Measurements from ENCODE around the gene FLVCR2. TPM values are rescaled to one million over a fixed set of nuclear protein-coding genes. Genes with fewer than 3 reads are reported as not detected.
A peak's percentile ranks its signal among the peaks of the same experiment; 100 is the strongest.

FLVCR2 gene
- total RNA-seq, 1 experiment from 2014 or later: 3.2 TPM

- no peak for TF ChIP-seq CTCF (IDR thresholded peaks at IDR 0.05; ENCODE audit: unreplicated experiment)
- H3K36me3 Mint-ChIP-seq (ENCODE audit: insufficient read depth, unreplicated experiment): peaks cover 24% of the 10 kb centered on the region
- CTCF ChIA-PET: interaction anchor here (0.6 to 2.2 kb wide), 2 partner anchors 12 to 307 kb away, joined by 3 to 9 read pairs; no protein-coding TSS in a partner anchor
- no TSS peak for BruUV-seq (replicated peaks)
- no peak for DNase-seq (ENCODE audit: unreplicated experiment)
- POLR2A ChIA-PET: no interaction called here
- H3K9me3 Mint-ChIP-seq (ENCODE audit: unreplicated experiment): no peaks in the 10 kb centered on the region
- H3K4me1 Mint-ChIP-seq (ENCODE audit: insufficient read depth, unreplicated experiment): no peaks in the 10 kb centered on the region
- intact Hi-C loops (cut with micrococcal nuclease): no loop called here
- no peaks in the 10 kb centered on the region for H3K27me3 Mint-ChIP-seq (ENCODE audit: insufficient read depth, unreplicated experiment)
- H3K4me3 Mint-ChIP-seq (ENCODE audit: unreplicated experiment): no peak overlapping the region
- no peak overlapping the region for H3K27ac Mint-ChIP-seq (ENCODE audit: low read depth, unreplicated experiment)
Measured at GRCh38 chr14:75667099-75667765, 88.8 kb downstream of the FLVCR2 start.

- H3K27me3 Mint-ChIP-seq (ENCODE audit: insufficient read depth, unreplicated experiment): no peaks in the 10 kb centered on the region
- peaks cover 30% of the 10 kb centered on the region for H3K36me3 Mint-ChIP-seq (ENCODE audit: insufficient read depth, unreplicated experiment)
- no peak for TF ChIP-seq CTCF (IDR thresholded peaks at IDR 0.05; ENCODE audit: unreplicated experiment)
- ChIA-PET CTCF (interaction anchor here (1.2 to 1.3 kb wide), 2 partner anchors 19 to 95 kb away, joined by 4 to 5 read pairs; partner anchors contain the start of gene FLVCR2), POLR2A (interaction anchor here (0.7 to 1.2 kb wide), 2 partner anchors 12 to 178 kb away, joined by 4 read pairs; partner anchors contain the start of genes ERG28 and TTLL5)
- no peak for DNase-seq (ENCODE audit: unreplicated experiment)
- H3K4me1 Mint-ChIP-seq (ENCODE audit: insufficient read depth, unreplicated experiment): peaks cover 9% of the 10 kb centered on the region
- intact Hi-C loops (cut with micrococcal nuclease): no loop called here
- H3K4me3 Mint-ChIP-seq (ENCODE audit: unreplicated experiment): no peak overlapping the region
- H3K27ac Mint-ChIP-seq (ENCODE audit: low read depth, unreplicated experiment): peak overlapping the region; percentile 66
- H3K9me3 Mint-ChIP-seq (ENCODE audit: unreplicated experiment): no peaks in the 10 kb centered on the region
- BruUV-seq (replicated peaks): no TSS peak
Measured at GRCh38 chr14:75672605-75673192, 94.3 kb downstream of the FLVCR2 start.

GRCh38 chr14:75673345-75674035, 95.1 kb downstream of the FLVCR2 start:
- TF ChIP-seq CTCF (IDR thresholded peaks at IDR 0.05; ENCODE audit: unreplicated experiment): no peak
- ChIA-PET CTCF (interaction anchor here (0.7 to 1.2 kb wide), 2 partner anchors 19 to 27 kb away, joined by 3 to 4 read pairs; no protein-coding TSS in a partner anchor), POLR2A (interaction anchor here (0.7 kb wide), 1 partner anchor 179 kb away, joined by 4 read pairs; no protein-coding TSS in a partner anchor)
- Mint-ChIP-seq H3K27me3 (ENCODE audit: insufficient read depth, unreplicated experiment) (no peaks in the 10 kb centered on the region), H3K27ac (ENCODE audit: low read depth, unreplicated experiment) (peak overlapping the region; percentile 66), H3K36me3 (ENCODE audit: insufficient read depth, unreplicated experiment) (peaks cover 35% of the 10 kb centered on the region), H3K4me1 (ENCODE audit: insufficient read depth, unreplicated experiment) (peaks cover 9% of the 10 kb centered on the region), H3K4me3 (ENCODE audit: unreplicated experiment) (no peak overlapping the region), H3K9me3 (ENCODE audit: unreplicated experiment) (no peaks in the 10 kb centered on the region)
- intact Hi-C loops (cut with micrococcal nuclease): no loop called here
- no peak for DNase-seq (ENCODE audit: unreplicated experiment)
- BruUV-seq (replicated peaks): no TSS peak

All from MCF 10A (cell line).